NK-92 (cell line): Measurements from ENCODE around the gene SLC1A6.
"Not testable (repeated sequence)": the region's sequence is repeated elsewhere in the genome, so short reads cannot be mapped to it uniquely, and the experiment has no call there.

Experiments used
- DNase-seq: peaks from one replicate; lab custom pipeline; 2025; ENCODE audit not compliant: unreplicated experiment; lab: John Stamatoyannopoulos, UW

SLC1A6 gene

DNA sequence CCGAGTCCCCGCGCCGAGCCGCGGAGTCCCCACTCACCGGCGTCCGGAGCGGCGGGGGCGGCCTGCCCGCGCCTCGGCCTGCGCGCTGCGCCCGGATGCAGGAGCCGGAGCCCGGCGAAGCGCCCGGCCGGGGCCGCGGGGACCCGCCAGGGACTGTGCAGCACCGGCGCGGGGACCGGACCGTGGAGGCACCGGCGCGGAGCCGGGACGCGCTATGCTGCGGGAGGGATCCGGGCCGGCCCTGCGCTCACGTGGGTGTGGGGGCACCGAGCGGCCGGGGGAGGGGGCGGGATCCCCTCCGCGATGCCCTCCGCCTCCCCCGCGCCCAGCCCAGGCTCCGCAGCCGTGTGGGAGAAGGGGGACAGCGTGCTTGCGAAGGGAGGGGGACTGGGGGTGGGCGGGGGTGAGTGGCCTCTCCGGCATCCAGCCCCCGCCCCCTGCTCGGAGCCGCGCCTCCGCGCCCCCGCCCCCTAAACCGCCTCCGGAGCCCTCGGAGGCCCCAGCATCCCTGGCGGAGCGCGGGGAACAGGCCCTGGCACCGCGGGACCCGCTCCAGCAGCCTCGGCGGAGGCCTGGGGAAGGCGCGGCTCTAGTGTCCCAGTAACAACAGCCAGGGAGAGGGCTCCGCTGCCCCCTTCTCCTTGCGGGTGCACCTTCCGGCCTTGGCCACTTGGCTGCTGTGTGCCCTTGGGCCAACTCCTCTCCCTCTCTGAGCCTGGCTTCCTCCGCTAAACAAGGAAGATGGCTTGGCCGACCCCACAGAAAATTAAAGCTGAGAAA, at the start of gene SLC1A6:
Gene SLC1A6, minus strand, starts transcription at position 389 of the 780 bp plus-strand sequence. CDS start 6,954 bp downstream, outside the sequence.
- no peak for DNase-seq

- no peak for DNase-seq
Measured at GRCh38 chr19:15028490-15028889, 48.8 kb upstream of the SLC1A6 start.

- DNase-seq: no peak
Measured at GRCh38 chr19:15025217-15025616, 45.6 kb upstream of the SLC1A6 start.

GRCh38 chr19:15022752-15023151, 43.1 kb upstream of the SLC1A6 start:
- no peak for DNase-seq

DNA sequence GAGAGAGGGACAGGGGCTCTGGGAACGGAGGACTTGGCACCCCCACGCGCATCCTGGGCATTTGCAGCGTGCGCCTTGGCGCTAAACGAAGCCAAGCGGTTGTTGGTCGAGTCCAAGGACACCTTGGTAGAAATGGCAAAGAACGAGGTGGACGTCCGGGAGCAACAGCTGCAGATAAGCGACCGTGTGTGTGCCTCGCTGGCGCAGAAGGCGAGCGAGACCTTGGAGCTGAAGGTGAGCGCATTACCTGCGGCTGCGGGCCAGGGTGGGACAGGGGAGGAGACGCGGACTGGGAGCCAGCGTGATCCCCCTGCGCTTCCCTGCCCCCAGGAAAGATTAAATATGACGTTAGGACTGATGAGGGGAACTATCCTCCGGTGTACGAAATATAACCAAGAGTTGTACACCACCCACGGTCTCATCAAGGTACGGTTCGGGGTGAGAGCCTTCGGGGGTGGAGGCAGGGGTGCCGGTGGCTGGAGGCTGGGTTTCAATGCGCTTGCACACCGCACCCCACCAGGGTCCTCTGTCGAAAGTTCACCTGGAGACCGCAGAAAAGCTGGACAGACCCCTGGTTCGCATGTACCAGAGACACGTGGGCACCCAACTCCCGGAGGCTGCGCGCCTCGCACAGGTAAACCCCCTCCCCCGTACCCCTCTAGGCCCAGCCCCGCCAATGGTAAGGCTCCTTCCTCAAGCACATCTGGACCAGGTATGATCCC, 41.8 kb upstream of the SLC1A6 start:
- DNase-seq: no peak

DNA sequence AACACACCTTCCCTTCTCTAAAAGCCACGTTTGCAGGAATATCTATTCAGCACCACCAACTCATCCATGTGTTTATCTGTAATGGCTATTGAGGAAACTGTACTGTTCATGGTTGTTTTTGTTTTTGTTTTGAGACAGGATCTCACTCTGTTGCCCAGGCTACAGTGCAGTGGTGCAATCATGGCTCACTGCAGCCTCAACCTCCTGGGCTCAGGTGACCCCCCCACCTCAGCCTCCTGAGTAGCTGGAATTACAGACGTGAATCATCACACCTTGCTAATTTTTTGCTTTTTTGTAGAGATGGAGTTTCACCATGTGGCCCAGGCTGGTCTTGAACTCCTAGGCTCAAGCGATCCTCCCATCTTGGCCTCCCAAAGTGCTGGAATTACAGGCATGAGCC, 39.2 kb upstream of the SLC1A6 start:
- not testable (repeated sequence) for DNase-seq

DNA sequence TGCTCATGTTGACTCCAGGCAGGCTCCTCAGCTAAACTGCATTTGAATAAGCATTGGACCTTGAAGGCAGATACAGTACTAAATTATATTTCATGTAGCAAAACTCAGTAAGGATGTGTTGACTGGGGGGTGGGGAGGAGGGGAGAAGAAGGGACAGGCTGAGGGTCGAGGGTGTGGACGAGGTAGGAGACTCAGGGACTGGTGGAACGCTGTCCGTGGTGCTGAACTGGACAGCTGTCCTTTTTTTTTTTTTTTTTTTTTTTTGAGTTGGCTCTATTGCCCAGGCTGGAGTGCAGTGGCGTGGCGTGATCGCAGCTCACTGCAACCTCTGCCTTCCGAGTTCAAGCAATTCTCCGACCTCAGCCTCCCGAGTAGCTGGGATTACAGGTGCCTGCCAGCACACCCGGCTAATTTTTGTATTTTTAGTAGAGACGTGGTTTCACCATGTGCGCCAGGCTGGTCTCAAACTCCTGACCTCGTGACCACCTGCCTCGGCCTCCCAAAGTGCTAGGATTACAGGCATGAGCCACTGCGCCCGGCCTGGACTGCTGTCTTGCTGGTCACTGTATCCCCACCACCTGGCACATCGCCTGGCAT, 36.4 kb upstream of the SLC1A6 start:
- no peak for DNase-seq

- DNase-seq: no peak
Measured at GRCh38 chr19:15014579-15014978, 34.9 kb upstream of the SLC1A6 start.

GRCh38 chr19:15010501-15011300, 31.0 kb upstream of the SLC1A6 start:
- DNase-seq: no peak

DNA sequence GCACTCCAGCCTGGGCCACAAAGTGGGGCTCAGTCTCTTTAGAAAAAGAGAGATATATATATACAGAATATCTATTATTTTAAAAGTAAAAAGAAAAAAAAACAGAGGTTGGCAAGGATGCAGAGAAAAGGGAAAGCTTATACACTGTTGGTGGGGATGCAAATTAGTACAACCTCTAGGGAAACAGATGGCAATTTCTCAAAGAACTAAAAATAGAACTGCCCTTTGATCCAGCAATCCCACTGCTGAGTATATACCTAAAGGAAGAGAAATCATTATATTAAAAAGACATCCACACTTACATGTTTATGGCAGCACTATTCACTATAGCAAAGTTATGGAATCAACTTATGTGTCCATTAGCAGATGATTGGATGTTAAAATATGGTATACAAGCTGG, 28.6 kb upstream of the SLC1A6 start:
- DNase-seq: no peak

GRCh38 chr19:14997981-14998380, 18.3 kb upstream of the SLC1A6 start:
- no peak for DNase-seq

GRCh38 chr19:14992780-14993179, 13.1 kb upstream of the SLC1A6 start:
- DNase-seq: no peak

DNA sequence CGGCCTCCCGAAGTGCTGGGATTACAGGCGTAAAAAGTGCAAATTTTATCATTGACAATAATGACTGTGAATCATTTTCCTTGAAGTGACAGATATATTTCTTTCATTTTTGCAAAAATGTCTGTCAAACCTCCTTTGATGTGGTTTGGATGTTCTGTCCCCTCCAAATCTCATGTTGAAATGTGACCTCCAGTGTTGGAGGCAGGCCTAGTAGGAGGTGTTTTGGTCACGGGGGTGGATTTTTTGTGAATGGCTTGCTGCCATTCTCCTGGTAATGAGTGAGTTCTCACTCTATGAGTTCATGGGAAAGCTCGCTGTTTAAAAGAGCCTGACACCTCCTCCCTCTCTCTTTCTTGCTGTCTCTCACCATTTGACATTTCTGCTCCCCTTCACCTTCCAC, 5.5 kb upstream of the SLC1A6 start:
- no peak for DNase-seq

DNA sequence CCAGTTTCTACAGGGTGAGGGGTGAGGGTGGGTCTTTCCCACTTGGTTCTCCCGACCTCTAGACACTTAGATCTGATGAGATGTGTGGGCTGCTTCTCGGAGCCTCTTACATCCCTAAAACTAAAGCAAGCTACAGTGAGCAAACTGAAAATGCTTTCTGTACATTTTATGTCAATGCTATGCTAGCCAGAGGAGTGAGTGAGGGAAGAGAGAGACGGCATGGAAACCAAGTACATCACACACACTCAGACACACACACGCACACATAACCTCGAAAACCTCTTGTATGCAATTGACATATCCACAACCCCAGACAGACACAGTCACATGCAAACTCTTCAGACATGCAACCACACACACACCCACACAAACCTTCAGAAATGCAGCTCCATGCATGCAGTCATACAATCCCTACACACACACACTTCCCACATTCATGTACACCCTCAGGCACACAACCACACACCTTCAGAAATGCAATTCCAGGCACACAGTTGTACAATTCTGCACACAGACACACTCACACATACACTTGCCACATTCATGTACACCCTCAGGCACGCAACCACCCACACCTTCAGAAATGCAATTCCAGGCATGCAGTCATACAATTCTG, 1.4 kb downstream of the SLC1A6 start:
- no peak for DNase-seq

DNA sequence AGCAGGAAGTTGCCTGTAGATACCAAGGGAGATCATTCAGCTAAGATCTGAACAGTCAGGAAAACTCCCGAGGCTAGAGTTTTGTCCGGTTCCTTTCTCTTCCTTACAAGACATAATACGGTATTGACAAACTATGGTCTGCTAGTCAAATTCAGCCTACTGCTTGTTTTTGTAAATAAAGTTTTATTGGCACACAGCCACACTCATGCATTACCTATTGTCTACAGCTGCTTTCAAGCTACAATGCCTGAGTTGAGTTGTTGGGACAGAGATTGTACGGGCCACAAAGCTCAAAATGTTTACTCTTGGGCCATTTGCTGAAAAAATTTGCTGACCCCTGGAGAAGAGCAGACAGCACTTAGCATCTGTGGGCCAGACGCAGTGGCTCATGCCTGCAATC, 2.5 kb downstream of the SLC1A6 start:
- DNase-seq: no peak

GRCh38 chr19:14974488-14974887, 5.2 kb downstream of the SLC1A6 start:
- no peak for DNase-seq

DNA sequence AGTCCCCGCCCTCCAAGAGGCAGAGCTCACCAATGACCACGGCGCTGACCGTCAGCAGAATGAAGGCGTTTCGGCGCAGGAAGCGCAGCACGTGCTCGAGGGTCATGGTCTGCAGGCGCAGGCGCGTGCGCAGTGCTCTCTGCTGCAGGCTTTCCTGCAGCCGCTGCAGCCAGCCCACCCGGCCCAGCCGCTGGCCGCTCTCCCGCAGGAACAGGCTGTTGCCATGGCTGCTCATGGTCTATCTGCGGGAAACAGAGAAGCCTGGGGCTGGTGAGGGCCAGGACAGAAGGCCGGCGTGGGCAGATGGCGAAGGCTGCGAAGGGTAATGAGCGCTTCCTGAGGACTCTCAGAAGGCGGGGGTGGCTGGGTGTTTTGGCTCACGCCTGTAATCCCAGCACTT, 7.0 kb downstream of the SLC1A6 start:
- no peak for DNase-seq

DNA sequence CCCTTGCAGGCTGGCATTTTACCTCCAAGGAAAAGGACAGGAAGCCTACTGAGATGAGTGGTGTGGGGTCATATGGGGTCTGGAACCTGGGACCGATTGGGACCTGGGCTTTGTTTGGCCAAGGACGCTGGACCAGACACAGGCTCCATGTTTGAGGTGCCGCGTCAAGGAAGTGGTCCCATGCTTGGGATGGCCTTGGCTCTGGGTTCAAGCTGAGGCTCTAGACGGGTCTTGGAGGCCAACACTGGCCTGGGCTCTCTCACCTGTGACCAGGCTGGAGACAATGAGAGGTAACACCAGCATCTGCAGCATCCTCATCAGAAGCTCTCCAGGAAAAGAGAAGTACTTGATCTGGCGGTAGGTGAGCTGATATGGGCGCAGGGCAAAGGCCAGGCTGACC, 8.2 kb downstream of the SLC1A6 start:
- no peak for DNase-seq

- no peak for DNase-seq
Measured at GRCh38 chr19:14968247-14968646, 11.4 kb downstream of the SLC1A6 start.

GRCh38 chr19:14961956-14962685, 17.5 kb downstream of the SLC1A6 start:
- DNase-seq: no peak
